ENCODE measurements around the gene PPP2R5A. TPM values are rescaled to one million over a fixed set of nuclear protein-coding genes. Genes with fewer than 3 reads are reported as not detected.

The PPP2R5A gene
- total and polyA plus RNA-seq, 4 experiments from 2014 or later, result 37.9 to 55.0 (median 48.4) TPM

DNA sequence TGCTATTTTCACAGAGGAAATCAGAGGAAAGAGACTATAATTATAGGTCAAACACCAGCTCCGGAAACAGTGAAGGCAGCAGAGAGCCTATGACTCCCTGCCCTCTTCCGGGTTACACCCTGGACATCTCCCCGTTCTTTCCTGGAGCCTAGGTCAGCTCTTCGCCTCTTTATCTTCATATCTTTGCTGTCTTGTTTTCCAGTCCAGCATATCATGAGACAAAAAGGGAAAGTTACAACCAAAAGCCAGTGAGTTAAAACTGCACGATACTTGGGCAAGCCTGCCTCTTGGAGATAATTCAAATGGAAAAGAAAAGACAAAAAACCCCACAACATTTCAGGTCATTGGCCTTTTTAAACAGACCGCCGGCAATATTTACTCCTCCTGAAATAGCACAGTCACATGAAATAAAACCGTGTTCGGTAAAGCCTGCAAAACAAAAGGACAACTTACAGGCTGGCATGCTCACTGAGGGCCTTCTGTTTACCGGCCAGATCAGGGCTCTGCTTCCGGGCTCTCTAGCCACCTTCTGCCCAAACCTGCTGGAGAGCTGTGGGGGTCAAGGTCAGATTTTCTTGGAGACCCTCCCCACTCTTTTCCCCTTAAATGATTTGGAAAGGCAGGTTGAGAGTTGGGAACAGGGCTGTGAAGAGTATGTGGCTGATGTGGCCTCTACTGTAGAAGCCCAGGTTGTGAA is 42.8 kb upstream of the PPP2R5A start:
- Histone ChIP-seq H3K36me3 (ENCODE audit: insufficient read depth, low read length) (no peaks in the 10 kb centered on the region), H3K4me1 (ENCODE audit: insufficient read depth, low read length) (peaks cover 15% of the 10 kb centered on the region), H3K9me3 (ENCODE audit: control insufficient read depth in 1 of 2, low read length in 2 of 2) (no peaks in the 10 kb centered on the region), H3K4me3 (ENCODE audit: low read length in 2 of 2) (no peak overlapping the region), H3K27me3 (ENCODE audit: insufficient read depth, low read length) (no peaks in the 10 kb centered on the region), H3K27ac (ENCODE audit: low read depth, low read length) (no peak overlapping the region)
- H3K27ac Mint-ChIP-seq, result peak overlapping the region in 4 of 7 donors; percentile 58 to 85 (median 82)
- ChIA-PET POLR2A (ENCODE audit: partially characterized antibody) (interaction anchor here (0.8 kb wide), 1 partner anchor 43 kb away, joined by 3 read pairs; no protein-coding TSS in a partner anchor), CTCF (ENCODE audit: partially characterized antibody) (no interaction called here)
- intact Hi-C loops (cut with micrococcal nuclease), result no loop called here
- no peaks in the 10 kb centered on the region for H3K27me3 Mint-ChIP-seq
- H3K36me3 Mint-ChIP-seq, result no peaks in the 10 kb centered on the region
- no peak for DNase-seq
- peaks cover 3 to 22% (median 10%) of the 10 kb centered on the region in 4 donors for H3K4me1 Mint-ChIP-seq
- H3K4me3 Mint-ChIP-seq, result peak overlapping the region in 5 of 8 donors; percentile 39 to 58 (median 54)
- no peaks in the 10 kb centered on the region for H3K9me3 Mint-ChIP-seq

DNA sequence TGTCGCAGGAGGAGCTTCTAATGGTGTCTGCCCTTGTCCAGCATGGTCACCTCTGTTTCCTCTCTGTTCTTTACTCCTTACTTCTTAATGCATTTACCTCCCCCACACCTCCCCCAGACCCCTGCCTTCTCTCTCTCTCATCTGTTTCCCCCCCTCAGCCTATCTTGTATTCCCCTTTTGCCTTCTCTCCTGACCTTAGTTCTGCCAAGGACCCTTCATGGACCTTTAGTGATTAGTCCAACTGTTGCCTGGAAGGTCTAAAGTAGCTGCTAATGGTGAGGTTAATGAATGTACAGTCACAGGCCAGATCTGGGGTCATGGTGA is 42.3 kb upstream of the PPP2R5A start:
- Mint-ChIP-seq H3K27ac (peak overlapping the region in 3 of 7 donors; percentile 24 to 84 (median 76)), H3K27me3 (no peaks in the 10 kb centered on the region)

DNA sequence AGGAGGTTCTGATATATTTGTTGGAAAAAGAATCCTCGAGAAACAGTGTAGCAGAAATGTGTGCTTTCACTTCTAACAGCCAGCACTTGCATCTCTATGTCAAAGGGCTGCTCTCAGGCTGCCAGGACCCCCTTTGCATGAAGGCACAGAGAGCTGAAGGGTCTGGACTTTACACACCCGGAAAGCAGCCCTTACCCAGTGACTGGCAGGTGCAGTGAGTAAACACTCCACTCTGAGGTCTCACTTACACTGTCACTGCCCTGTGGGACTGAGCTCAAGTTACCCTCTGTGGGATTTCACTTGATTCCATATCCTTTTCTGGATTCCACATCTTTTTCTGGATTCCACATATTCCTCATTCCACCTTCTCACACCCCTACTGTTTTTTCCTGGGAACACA is 40.8 kb upstream of the PPP2R5A start:
- no peaks in the 10 kb centered on the region for H3K9me3 ChIP-seq (ENCODE audit: control insufficient read depth in 1 of 2, low read length in 2 of 2)
- ChIA-PET POLR2A (ENCODE audit: partially characterized antibody) (no interaction called here), CTCF (ENCODE audit: partially characterized antibody) (no interaction called here)
- H3K36me3 Mint-ChIP-seq, result no peaks in the 10 kb centered on the region
- H3K27me3 Mint-ChIP-seq, result no peaks in the 10 kb centered on the region
- H3K27ac ChIP-seq (ENCODE audit: low read depth, low read length), result no peak overlapping the region
- DNase-seq, result no peak
- peaks cover 15% of the 10 kb centered on the region for H3K4me1 ChIP-seq (ENCODE audit: insufficient read depth, low read length)
- H3K4me1 Mint-ChIP-seq, result peaks cover 3 to 22% (median 14%) of the 10 kb centered on the region in 4 donors
- H3K4me3 ChIP-seq (ENCODE audit: low read length in 2 of 2), result no peak overlapping the region
- peak overlapping the region in 1 of 8 donors; percentile 13 for H3K4me3 Mint-ChIP-seq
- peak overlapping the region in 1 of 7 donors; percentile 36 for H3K27ac Mint-ChIP-seq
- intact Hi-C loops (cut with micrococcal nuclease), result no loop called here
- H3K36me3 ChIP-seq (ENCODE audit: insufficient read depth, low read length), result no peaks in the 10 kb centered on the region
- H3K27me3 ChIP-seq (ENCODE audit: insufficient read depth, low read length), result no peaks in the 10 kb centered on the region
- H3K9me3 Mint-ChIP-seq, result peaks cover 0 to 1% (median 0%) of the 10 kb centered on the region in 8 donors

More for the DNA sequence above, 42.3 kb upstream of the PPP2R5A start:
- DNase-seq, result no peak
- ChIA-PET POLR2A (ENCODE audit: partially characterized antibody) (no interaction called here), CTCF (ENCODE audit: partially characterized antibody) (no interaction called here)
- Mint-ChIP-seq H3K9me3 (no peaks in the 10 kb centered on the region), H3K36me3 (no peaks in the 10 kb centered on the region), H3K4me3 (no peak overlapping the region), H3K4me1 (peaks cover 3 to 22% (median 10%) of the 10 kb centered on the region in 4 donors)
- Histone ChIP-seq H3K27me3 (ENCODE audit: insufficient read depth, low read length) (no peaks in the 10 kb centered on the region), H3K27ac (ENCODE audit: low read depth, low read length) (no peak overlapping the region), H3K36me3 (ENCODE audit: insufficient read depth, low read length) (no peaks in the 10 kb centered on the region), H3K4me1 (ENCODE audit: insufficient read depth, low read length) (peaks cover 15% of the 10 kb centered on the region), H3K9me3 (ENCODE audit: control insufficient read depth in 1 of 2, low read length in 2 of 2) (no peaks in the 10 kb centered on the region), H3K4me3 (ENCODE audit: low read length in 2 of 2) (no peak overlapping the region)
- intact Hi-C loops (cut with micrococcal nuclease), result no loop called here

DNA sequence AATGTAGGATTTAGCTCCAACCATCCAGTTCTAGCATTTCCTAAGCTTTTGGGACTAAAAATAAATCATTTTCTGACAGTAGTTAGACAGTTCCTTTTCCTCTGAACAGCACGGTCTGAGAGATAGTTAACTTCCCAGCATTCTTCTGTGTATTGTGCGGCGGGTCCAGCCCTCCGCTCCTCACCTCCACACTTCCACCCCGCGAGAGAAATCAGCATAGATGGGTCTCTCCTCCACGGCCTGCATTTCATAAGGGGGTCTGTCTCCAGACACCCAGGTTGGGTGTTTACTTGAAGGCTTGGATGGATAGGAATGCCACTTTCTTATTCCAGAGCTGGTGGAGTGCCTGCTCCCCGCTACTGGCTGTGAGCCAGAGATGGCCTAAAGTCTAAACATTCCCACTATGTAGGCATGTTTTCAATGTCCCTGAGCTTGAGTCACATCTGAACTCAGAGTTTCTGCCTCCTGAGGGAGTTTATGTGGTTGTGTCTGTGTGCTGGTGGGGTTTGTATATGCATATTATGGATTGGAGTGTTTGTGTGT is 38.0 kb upstream of the PPP2R5A start:
- Histone ChIP-seq H3K4me1 (ENCODE audit: insufficient read depth, low read length) (peaks cover 33% of the 10 kb centered on the region), H3K4me3 (ENCODE audit: low read length in 2 of 2) (no peak overlapping the region), H3K36me3 (ENCODE audit: insufficient read depth, low read length) (no peaks in the 10 kb centered on the region), H3K27me3 (ENCODE audit: insufficient read depth, low read length) (no peaks in the 10 kb centered on the region), H3K9me3 (ENCODE audit: control insufficient read depth in 1 of 2, low read length in 2 of 2) (no peaks in the 10 kb centered on the region), H3K27ac (ENCODE audit: low read depth, low read length) (no peak overlapping the region)
- no peak overlapping the region for H3K27ac Mint-ChIP-seq
- intact Hi-C loops (cut with micrococcal nuclease), result no loop called here
- no peak for DNase-seq
- ChIA-PET POLR2A (ENCODE audit: partially characterized antibody) (no interaction called here), CTCF (ENCODE audit: partially characterized antibody) (no interaction called here)
- H3K4me3 Mint-ChIP-seq, result no peak overlapping the region
- no peaks in the 10 kb centered on the region for H3K36me3 Mint-ChIP-seq
- peaks cover 0 to 1% (median 0%) of the 10 kb centered on the region in 8 donors for H3K9me3 Mint-ChIP-seq
- H3K4me1 Mint-ChIP-seq, result peaks cover 9 to 32% (median 24%) of the 10 kb centered on the region in 4 donors
- no peaks in the 10 kb centered on the region for H3K27me3 Mint-ChIP-seq

DNA sequence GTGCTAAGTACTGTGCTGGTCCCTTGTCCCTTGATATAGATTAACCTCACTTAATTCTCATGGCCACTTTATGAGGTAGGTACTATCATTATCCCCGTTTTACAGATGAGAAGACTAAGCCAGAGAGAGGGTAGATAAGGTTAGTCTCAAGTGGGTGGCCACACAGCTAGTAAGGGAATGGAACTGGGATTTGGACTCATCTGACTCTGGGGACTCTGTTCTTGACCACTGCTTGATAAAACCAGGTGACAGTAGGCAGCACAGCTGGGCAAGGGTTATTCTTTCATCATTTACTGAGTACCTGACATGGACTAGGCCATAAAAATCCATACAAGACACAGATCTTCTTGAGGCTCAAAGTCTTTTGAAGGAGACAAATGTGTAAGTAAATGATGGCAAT is 37.2 kb upstream of the PPP2R5A start:
- H3K9me3 ChIP-seq (ENCODE audit: control insufficient read depth in 1 of 2, low read length in 2 of 2), result no peaks in the 10 kb centered on the region
- intact Hi-C loops (cut with micrococcal nuclease), result no loop called here
- H3K4me1 ChIP-seq (ENCODE audit: insufficient read depth, low read length), result peaks cover 38% of the 10 kb centered on the region
- H3K4me3 ChIP-seq (ENCODE audit: low read length in 2 of 2), result no peak overlapping the region
- no peak for DNase-seq
- Mint-ChIP-seq H3K4me1 (peaks cover 10 to 37% (median 28%) of the 10 kb centered on the region in 4 donors), H3K4me3 (no peak overlapping the region), H3K27ac (peak overlapping the region in 2 of 7 donors; percentile 24 to 34), H3K9me3 (peaks cover 0 to 1% (median 0%) of the 10 kb centered on the region in 8 donors), H3K36me3 (no peaks in the 10 kb centered on the region), H3K27me3 (no peaks in the 10 kb centered on the region)
- H3K27ac ChIP-seq (ENCODE audit: low read depth, low read length), result no peak overlapping the region
- H3K36me3 ChIP-seq (ENCODE audit: insufficient read depth, low read length), result no peaks in the 10 kb centered on the region
- CTCF ChIA-PET (ENCODE audit: partially characterized antibody), result no interaction called here
- no peaks in the 10 kb centered on the region for H3K27me3 ChIP-seq (ENCODE audit: insufficient read depth, low read length)
- POLR2A ChIA-PET (ENCODE audit: partially characterized antibody), result no interaction called here

DNA sequence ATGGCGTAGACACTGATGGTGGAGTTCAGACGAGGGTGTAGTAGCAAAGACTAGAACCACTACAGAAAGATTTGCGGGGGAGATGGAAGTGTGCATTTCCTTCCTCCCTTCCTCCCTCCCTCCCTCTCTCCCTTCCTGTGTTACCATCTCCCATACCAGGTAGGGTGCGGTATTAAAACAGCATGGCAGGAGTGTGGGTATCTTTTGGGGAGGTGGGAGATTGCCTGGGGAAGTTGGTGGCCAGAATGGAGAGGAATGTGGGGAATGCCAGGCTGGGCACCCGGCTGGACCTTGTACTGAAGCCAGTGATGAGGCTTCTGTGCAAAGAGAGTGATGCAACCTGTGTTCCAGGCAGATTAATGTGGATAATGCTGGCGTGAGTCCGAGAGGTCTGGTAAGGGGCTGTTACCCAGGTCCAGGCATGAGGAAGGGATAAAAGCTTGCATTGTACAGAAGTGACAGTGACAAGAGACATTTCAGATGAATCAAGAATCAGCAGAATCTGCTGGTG is 30.3 kb upstream of the PPP2R5A start:
- no peaks in the 10 kb centered on the region for H3K27me3 ChIP-seq (ENCODE audit: insufficient read depth, low read length)
- Mint-ChIP-seq H3K27ac (peak overlapping the region; percentile 38 to 92 (median 87)), H3K27me3 (no peaks in the 10 kb centered on the region), H3K36me3 (no peaks in the 10 kb centered on the region), H3K9me3 (peaks cover 0 to 2% (median 0%) of the 10 kb centered on the region in 8 donors), H3K4me1 (peaks cover 54 to 85% (median 70%) of the 10 kb centered on the region in 4 donors), H3K4me3 (peak overlapping the region; percentile 32 to 86 (median 78))
- no peak overlapping the region for H3K4me3 ChIP-seq (ENCODE audit: low read length in 2 of 2)
- POLR2A ChIA-PET (ENCODE audit: partially characterized antibody), result interaction anchor here (0.8 to 7.6 kb wide), 6 partner anchors 13 to 180 kb away, joined by 3 to 108 read pairs (median 3); partner anchors contain the start of gene PPP2R5A
- peak in 4 of 5 donors; percentile 37 to 53 (median 48) for DNase-seq
- no peaks in the 10 kb centered on the region for H3K36me3 ChIP-seq (ENCODE audit: insufficient read depth, low read length)
- intact Hi-C loops (cut with micrococcal nuclease), result no loop called here
- CTCF ChIA-PET (ENCODE audit: partially characterized antibody), result interaction anchor here (1.3 to 1.6 kb wide), 3 partner anchors 37 to 220 kb away, joined by 5 read pairs; partner anchors contain the start of genes DTL and INTS7
- peak overlapping the region; percentile 18 for H3K27ac ChIP-seq (ENCODE audit: low read depth, low read length)
- H3K9me3 ChIP-seq (ENCODE audit: control insufficient read depth in 1 of 2, low read length in 2 of 2), result no peaks in the 10 kb centered on the region
- peaks cover 74% of the 10 kb centered on the region for H3K4me1 ChIP-seq (ENCODE audit: insufficient read depth, low read length)

DNA sequence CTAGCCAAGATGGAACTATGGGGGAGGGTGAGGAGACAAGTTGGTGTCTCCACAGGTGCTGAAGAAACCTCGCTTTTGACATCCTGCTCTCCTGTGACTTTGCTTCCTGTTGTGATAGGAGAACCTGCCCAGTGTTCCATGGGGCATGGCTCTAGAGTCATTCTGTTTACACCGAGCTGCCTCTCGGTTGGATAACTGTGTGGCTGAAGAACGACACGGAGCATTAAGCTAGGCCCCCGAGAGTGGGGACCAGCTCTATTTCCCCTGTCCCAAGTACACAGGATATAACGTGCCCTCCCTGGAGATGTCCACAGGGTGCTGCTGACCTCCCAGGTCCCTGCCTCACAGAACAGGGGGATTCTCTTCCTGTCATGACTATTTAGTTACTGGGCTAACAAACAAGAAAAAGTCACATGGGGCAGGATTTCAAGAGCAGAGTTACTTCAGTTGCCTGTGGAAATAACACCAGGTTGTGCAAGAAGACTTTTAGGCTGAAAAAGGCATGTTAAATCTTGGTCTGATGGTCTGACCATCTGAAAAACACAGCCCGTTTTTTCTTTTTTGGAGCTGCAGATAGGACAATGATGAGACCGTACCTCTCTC is 29.4 kb upstream of the PPP2R5A start:
- peaks cover 0 to 2% (median 0%) of the 10 kb centered on the region in 8 donors for H3K9me3 Mint-ChIP-seq
- no peak for DNase-seq
- no peaks in the 10 kb centered on the region for H3K36me3 Mint-ChIP-seq
- H3K27ac Mint-ChIP-seq, result peak overlapping the region; percentile 77 to 92 (median 86)
- ChIA-PET CTCF (ENCODE audit: partially characterized antibody) (interaction anchor here (0.8 to 1.6 kb wide), 6 partner anchors 16 to 246 kb away, joined by 3 to 5 read pairs (median 4); partner anchors contain the start of genes DTL and INTS7), POLR2A (ENCODE audit: partially characterized antibody) (interaction anchor here (0.8 to 7.6 kb wide), 6 partner anchors 12 to 181 kb away, joined by 3 to 108 read pairs (median 5); partner anchors contain the start of gene PPP2R5A)
- peak overlapping the region; percentile 18 for H3K27ac ChIP-seq (ENCODE audit: low read depth, low read length)
- H3K4me1 ChIP-seq (ENCODE audit: insufficient read depth, low read length), result peaks cover 71% of the 10 kb centered on the region
- H3K27me3 ChIP-seq (ENCODE audit: insufficient read depth, low read length), result no peaks in the 10 kb centered on the region
- peak overlapping the region in 7 of 8 donors; percentile 71 to 86 (median 79) for H3K4me3 Mint-ChIP-seq
- H3K36me3 ChIP-seq (ENCODE audit: insufficient read depth, low read length), result no peaks in the 10 kb centered on the region
- H3K27me3 Mint-ChIP-seq, result no peaks in the 10 kb centered on the region
- H3K4me3 ChIP-seq (ENCODE audit: low read length in 2 of 2), result peak overlapping the region in 1 of 2 donors; percentile 20
- intact Hi-C loops (cut with micrococcal nuclease), result loop anchor here (1.0 kb wide), 1 partner anchor 29 kb away; the partner anchor contains the start of gene PPP2R5A
- peaks cover 55 to 91% (median 71%) of the 10 kb centered on the region in 4 donors for H3K4me1 Mint-ChIP-seq
- H3K9me3 ChIP-seq (ENCODE audit: control insufficient read depth in 1 of 2, low read length in 2 of 2), result no peaks in the 10 kb centered on the region
